Activated naive CD8-positive, alpha-beta T cell treated with anti-CD3 and anti-CD28 coated beads, Interleukin-2, amount 50 U/mL, for 16 hours (primary cell): ENCODE results near the gene PTPRCAP.
"Not testable (repeated sequence)": the region's sequence is repeated elsewhere in the genome, so short reads cannot be mapped to it uniquely, and the experiment has no call there.

Source experiments
- DNase-seq: peaks from one replicate; pipeline ENCODE4 v3.0.0-alpha.2; 2020; ENCODE audit warnings: low read depth, low spot score

PTPRCAP gene

DNA sequence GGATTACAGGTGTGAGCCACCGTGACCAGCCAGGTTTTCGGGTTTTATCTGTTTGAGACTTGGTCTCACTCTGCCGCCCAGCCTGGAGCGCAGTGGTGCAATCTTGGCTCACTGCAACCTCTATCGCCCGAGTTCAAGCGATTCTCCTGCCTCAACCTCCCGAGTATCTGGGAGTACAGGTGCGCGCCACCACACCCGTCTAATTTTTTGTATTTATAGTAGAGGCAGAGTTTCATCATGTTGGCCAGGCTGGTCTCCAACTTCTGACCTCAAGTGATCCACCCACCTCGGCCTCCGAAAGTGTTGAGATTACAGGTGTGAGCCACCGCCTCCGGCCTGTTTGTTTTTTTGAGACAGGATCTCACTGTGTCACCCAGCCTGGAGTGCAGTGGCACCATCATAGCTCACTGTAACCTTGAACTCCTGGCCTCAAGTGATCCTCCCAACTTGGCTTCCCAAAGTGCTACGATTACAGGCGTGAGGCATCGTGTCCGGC is 10.1 kb downstream of the PTPRCAP start:
- not testable (repeated sequence) for DNase-seq

DNA sequence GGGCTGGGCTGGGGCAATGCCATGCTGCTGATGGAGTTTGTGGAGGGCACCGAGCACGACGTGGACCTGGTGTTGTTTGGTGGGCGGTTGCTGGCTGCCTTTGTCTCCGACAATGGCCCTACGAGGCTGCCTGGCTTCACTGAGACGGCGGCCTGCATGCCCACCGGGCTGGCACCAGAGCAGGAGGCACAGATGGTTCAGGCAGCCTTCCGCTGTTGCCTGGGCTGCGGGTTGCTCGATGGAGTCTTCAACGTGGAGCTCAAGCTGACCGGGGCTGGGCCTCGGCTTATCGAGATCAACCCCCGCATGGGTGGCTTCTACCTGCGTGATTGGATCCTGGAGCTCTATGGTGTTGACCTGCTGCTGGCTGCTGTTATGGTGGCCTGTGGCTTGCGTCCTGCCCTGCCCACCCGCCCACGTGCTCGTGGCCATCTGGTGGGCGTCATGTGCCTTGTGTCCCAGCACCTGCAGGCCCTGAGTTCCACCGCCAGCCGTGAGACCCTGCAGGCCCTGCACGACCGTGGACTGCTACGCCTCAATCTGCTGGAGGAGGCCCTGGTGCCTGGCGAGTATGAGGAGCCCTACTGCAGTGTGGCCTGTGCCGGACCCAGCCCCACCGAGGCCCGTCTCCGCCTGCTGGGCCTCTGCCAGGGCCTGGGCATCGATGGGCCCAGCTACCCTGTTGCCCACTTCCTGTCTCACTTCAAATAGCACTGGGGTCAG is 13.4 kb downstream of the PTPRCAP start:
- no peak for DNase-seq

DNA sequence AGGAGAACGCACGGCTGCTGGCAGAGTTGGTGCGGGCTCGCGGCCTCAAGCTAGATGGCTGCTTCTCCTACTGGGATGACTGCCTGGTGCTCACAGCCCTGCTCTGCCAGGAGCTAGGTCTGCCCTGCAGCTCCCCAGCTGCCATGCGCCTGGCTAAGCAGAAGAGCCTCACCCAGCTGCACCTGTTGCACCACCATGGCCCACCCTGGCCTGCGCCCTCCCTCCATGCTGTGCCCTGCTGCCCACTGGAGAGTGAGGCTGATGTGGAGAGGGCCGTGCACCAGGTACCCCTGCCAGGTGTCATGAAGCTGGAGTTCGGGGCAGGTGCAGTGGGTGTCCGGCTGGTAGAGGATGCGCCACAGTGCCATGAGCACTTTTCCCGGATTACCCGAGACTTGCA is 14.0 kb downstream of the PTPRCAP start:
- DNase-seq = no peak

DNA sequence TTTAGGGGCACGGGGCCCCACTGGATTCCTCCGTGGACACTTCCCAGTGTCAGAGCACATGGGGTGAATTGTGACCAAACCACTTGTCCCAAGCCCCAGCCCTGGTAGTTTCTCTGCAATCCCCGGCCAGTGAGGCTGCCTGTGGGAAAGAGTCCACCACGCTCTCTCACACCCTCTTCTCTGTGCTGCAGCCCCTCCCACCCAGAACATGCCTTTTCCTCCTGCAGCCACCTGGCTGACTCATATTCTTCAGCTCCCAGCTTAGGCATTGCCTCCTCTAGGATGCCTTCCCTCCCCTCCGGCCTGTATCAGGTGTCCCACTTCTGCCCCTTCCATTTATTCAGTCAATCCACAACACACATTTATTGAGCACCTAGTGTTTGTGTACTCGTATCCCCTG is 14.6 kb downstream of the PTPRCAP start:
- DNase-seq = no peak

DNA sequence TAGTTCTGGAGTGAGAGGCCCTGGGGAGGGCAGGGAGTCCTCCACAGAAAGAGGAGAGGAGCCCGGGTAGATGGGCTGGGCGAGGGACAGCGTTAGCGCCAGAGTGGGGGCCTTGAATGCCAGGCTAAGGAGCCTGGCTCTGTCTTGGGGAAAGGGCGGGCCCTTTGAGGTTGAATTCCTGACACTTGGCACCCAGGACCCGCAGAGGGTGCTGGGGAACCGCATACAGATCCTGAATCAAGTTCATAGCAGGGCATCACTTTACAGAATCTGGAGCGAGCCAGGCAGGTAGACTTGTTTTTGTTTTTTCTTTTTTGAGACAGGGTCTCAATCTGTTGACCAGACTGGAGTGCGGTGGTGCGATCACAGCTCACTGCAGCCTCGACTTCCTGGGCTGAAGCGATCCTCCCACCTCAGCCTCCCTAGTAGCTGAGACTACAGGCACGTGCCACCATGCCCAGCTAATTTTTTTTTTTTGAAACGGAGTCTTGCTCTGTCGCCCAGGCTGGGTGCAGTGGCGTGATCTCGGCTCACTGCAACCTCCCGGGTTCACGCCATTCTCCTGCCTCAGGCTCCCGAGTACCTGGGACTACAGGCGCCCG is 16.0 kb downstream of the PTPRCAP start:
- DNase-seq = no peak

DNA sequence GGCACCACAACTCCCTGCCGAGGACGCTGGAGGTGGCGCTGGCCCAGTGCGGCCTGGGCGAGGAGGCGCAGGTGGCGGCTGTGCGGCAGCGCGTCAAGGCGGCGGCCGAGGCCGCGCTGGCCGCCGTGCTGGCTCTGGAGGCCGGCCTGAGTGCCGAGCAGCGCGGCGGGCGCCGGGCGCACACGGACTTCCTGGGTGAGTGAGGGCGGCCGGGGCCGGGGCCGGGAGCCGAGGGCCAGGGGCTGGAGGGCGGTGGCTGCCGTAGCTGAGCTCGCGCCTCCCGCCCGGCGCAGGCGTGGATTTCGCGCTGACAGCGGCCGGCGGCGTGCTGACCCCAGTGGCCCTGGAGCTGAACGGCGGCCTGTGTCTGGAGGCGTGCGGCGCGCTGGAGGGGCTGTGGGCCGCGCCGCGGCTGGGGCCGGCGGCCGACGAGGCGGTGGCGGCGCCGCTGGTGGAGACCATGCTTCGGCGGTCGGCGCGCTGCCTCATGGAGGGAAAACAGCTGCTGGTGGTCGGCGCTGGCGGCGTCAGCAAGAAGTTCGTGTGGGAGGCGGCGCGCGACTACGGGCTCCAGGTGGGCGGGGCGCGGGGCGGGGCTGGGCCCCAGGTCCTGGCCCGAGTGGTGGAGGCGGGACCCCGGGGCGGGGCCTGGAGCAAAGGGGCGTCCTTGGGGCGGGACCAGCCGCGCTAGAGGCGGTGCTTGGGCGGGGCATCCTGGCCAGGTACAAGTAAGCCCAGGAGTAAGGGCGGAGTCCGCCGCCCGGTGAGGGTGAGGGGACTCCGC is 16.6 kb downstream of the PTPRCAP start:
- DNase-seq = peak; percentile 97

DNA sequence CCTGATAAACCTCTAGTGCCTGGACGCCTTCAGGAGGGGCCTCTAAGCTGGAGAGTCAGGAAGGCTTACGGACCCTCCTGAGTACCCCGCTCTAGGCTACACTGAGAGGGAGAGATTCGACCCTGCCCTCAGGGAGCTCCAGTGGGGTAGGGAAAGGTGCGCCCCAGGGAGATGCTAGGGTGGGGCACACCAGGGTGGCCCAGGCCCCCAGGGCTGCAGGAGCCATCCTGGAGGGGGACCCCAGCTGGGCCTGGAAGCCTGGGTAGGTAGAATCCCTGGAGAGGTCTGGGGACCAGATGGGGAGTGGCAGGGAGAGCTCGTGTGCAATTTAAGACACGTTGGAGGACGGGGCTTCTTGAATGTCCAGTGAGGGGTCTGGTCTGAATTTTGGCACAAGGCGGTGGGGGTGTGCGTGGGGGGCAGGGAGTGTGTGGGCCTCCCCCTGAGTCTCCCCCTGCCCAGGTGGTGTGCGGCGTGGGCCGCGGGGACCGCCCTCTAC is 17.3 kb downstream of the PTPRCAP start:
- DNase-seq = no peak

DNA sequence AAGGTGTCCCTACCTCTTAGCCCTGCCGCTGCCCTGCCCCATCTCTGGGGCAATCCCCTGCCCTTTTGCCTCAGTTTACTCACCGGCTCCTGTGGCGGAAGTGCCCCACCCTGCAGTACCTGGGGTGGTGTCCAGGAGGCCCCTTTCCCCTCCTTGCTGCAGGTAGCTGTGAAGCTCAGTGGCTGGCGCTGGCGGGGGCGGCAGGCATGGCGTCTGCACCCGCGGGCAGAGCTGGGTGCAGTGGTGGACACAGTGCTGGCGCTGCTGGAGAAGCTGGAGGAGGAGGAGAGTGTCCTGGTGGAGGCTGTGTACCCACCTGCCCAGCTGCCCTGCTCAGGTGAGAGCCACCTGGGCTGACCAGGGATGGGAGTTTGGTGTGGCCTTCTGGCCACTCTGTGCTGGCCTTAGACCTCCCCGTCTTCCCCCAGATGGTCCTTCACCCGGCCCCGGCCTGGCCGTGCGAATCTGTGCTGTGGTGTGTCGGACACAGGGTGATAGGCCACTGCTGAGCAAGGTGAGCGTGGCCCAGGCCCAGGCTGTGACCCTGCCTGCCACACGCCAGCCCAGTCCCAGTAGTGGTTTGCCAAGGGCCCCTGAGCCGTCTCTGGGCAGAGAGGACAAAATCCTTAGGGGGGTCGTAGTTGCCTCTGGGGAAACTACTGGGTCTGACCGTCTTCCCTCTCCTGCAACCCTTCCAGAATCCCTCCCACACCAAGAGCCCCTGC is 18.0 kb downstream of the PTPRCAP start:
- DNase-seq = no peak

DNA sequence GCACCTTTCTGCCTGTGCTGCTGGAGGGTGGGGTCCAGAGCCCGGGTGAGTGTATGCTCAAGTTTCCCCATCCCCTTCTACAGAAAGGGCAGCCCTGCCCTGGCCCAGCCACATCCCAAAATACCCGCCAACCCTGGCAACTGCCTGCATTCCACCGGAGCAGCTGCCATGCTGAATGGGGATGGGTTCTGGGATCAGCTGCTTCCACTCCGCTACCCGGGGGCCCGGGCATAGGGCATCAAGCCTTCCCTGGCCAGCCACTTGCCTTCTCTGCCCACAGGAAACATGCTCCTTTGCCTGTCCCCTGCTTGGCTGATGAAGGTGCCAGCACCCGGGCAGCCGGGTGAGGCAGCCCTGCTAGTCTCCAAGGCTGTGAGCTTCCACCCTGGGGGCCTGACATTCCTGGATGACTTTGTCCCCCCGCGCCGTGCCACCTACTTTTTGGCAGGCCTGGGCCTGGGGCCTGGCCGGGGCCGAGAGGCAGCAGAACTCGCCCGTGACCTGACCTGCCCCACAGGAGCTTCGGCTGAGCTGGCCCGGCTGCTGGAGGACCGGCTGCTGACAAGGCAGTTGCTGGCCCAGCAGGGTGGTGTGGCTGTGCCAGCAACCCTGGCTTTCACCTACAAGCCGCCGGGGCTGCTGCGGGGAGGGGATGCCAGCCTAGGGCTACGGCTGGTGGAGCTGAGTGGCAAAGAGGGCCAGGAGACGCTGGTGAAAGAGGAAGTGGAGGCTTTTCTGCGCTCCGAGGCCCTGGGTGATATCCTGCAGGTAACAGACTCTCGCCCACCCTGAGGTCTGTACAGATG is 18.8 kb downstream of the PTPRCAP start:
- DNase-seq = no peak

DNA sequence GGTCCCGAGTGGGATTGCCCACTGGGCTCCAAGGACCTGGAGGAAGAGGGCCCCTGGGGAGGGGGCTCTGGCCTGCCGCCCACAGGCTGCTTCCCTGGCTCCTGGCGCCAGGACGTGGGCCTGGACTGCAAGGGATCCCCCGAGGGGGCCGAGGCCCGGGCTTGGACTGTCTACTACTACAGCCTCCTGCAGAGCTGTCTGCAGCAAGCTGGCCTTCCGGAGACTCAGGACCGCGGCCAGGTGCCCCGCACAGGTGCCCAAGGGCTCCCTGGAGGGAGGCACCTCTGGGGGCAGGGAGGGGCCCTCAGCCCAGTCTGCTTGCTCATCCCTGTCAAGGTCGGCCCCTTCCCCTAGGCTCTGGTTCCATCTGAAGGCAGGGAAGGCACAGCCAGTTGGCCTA is 20.1 kb downstream of the PTPRCAP start:
- no peak for DNase-seq

DNA sequence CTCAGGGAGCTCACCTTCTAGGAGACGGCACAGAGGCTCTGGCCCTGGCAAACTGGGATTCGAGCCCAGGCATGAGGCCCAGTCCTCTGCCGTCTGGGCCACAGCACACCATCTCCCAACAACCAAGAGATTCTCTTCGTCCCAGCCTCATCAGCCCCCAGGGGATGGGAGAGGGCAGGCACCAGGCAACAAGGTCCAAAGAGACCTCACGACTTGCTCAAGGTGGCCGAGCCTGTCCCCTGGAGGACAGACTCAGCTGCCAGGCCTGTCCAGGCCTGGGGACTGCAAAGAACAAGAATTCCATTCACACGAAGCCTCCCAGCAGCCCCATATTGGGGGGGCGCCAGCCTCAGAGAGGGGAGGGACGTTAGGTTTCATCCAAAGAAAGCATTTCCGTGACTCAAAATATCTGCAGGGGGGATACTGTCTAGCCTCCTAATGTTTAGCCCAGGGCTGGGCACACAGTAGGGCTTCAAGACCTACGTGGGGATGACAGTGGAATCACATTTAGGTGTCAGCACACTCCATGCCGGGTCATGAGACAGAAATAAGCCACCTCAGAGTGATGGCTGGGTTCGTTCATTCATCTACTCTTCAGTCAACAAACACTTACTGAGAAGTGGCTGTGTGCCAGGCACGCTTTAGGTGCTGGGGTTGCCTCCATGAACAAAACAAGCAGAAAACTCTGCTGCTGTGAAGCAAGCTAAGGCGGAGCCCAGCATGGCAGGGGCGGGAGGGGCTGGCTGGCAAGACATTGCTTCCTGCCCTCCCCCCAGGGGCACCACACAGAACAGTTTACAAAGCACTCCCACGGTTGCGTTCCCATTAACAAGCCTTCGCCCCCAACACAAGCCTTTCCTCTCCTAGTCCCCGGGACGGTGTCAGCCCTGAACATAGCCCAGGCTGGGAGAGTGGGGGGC is 20.8 kb downstream of the PTPRCAP start:
- no peak for DNase-seq

DNA sequence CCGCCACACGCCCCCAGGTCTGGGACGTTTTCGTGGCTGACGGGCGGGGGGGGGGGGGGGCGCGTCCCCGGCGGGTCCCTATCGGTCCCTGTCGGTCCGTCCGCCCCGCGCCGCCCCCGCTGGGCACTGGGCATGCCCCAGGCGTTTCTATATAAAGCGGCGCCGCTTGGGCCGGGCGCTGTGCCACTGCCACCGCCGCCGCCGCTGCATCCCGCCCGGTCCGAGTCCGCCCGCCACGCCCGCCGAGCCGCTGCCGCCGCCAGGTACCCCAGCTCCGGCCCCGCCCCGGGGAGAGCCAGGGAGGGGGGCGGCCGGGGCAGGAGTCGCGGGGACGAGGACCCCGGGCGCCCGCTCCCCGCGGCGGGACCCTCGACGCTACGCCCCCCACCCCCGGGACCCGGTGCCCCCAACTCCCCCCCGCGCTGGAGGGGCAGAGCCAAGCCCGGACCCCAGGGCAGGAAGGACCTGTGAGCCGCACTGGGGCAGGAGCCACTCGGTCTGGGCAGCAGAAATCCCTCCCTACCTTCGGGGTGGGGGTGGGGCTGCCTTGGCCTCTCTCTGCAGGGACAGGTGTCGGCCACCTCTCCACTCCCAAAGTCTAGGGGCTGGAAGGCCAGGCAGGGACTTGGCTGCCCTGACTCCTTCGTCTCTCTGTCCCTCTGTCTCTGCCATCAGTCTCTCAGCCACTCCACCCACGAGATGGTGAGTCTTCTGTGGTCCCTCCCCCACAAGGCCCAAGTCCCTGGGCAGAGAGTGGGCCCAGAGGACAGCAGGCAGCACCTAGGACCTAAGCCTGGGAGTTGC is 21.8 kb downstream of the PTPRCAP start, which contains the start of gene CARNS1:
Gene CARNS1, plus strand, starts transcription at position 178 of the 804 bp plus-strand sequence. Its CDS starts 522 bp downstream, at position 700.
- DNase-seq = no peak

DNA sequence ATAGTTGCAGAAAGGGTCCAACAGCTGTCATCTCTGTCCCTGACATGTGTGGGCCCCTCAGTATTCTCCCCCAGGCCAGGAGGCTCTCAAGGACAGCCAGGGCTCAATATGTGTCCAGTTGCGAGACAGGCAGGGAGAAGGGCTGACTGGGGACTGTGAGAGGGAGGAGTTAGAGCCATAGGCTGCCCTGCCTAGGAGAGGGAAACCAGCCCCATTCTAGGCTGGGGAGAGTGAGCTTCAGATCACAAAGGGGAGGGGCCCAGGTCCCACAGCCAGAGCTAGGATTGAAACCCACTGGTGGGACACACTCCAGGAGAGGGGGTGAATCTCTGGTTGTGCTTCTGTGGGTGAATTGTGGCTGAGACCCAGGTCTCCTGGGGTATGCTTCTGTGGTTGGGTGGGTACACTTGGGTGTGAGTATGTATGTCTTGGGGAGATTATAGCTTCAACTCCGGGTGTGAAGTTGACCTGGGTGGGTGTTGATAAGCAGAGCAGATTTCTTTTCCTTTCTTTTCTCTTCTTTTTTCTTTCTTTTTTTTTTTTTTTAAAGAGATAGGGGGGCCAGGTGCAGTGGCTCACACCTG is 24.1 kb downstream of the PTPRCAP start:
- DNase-seq = no peak

DNA sequence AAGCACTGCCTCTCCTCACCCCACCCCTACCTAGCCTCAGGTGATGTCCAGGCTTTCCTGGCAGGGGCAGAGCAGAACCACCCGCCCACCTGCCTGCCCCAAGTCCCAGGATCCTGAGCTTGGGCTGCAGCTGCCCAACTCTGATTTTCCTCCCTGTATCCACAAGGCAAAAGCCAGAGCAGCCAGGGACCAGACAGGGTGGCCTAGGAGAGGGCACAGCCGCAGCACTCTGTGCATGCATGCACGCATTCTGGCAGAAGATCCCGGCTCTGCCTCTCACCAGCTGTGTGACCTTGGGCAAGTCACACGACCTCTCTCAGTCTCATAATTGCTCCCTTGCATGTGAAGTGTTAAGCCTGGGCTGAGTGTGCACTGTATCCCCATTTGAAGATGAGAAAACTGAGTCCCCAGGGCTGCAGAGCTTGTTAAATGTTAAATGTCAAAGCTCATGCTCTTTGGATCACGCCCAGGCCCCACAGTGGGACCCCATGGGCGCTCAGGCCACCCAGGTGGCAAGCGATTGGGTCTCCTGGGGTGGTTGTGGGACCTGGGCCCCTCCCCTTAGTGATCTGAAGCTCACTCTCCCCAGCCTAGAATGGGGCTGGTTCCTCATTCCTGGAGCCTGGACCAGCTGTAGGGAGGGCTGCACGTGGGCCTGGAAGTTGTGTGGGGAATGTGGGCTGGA is 24.8 kb downstream of the PTPRCAP start:
- no peak for DNase-seq

DNA sequence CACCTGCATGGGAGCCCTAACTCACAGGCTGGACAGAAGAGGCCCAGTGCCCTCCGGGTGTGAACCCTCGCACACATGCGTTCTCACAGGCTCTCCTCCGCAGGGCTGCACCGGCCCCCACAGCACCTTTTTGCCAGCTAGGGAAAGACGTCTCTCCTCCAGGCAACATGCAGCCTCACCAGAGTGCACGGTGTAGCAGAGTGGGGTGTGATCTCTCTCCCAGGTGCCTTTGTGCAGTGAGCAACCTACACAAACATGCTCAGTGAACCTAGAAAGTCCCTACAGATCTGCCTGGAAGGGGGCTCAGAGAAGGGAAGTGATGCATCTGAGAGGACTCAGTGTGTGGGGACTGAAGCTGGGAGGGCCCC is 25.7 kb downstream of the PTPRCAP start:
- DNase-seq = no peak

DNA sequence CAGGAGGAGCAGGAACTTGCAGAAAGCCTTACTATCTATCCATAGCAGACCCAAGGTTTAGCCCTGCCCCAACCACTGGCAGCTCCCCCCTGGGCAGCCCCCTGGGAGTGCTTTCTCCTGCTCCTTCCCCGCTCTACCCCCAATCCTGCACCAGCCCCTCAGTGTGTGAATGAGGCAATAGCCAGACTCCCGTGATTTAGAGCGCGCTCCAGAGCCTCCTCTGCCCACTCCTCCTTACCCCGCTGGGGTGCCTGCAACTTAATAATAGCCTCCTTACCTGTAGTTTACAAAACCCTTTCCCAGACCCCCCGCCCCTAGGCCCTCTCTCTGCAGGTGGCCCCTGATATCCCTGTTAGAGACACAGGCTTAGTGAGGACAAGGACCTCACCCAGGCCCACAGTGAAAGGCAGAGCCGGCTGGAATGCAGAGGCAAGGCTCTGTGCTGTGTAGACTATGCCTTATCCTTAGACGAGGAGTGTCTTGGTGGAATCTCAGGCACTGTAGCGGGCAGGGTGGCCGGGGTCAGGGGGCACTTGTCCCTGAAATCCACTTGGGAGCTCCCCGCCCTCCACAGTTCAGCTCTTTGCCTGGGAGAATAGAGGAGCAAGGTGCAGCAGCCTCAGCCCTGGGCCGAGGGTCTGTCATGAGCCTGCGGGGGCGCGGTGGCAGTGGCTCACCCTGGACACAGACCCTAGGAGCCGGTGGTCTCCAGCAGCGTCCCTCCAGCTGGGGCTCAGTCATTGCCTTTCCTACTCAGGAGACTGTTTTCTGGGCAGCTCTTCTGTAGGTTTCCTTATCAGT is 26.3 kb downstream of the PTPRCAP start:
- no peak for DNase-seq

DNA sequence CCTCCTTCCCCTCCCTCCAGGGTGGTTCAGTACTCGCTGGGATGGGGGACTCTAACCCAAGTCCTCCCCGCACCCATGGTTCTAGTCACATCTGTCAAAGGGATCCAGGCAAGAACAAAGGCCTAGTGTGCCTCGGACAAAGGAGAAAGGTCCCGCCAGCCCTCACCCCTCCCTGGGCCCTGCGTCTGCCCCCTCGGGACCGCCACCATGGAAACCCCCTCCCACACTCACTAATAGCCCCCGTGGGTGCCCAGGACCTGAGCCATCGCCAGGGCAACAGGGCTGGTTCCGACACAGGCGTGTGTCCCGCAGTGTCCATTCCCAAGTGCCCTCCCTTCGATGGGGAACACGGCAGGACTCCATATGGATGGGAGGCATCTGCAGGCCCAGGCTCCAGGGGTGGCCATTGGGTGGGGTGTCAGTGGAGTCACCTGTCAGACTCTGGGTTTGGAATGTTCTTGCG is 27.1 kb downstream of the PTPRCAP start:
- no peak for DNase-seq
